ENCODE results near the gene CELF2. TPM values are rescaled to one million over a fixed set of nuclear protein-coding genes. Genes with fewer than 3 reads are reported as not detected.
A peak's percentile ranks its signal among the peaks of the same experiment; 100 is the strongest.

The CELF2 gene
- total and polyA plus RNA-seq, 2 of the 4 experiments (the other 2 are of a cell fraction) = 3.5 to 6.6 TPM

- Histone ChIP-seq H3K27ac (ENCODE audit: insufficient read depth, low read length) (no peak overlapping the region), H4K8ac (ENCODE audit: low read depth in 2 of 2, low read length in 2 of 2) (no peak overlapping the region), H2BK15ac (ENCODE audit: low read depth, low read length) (no peak overlapping the region), H3K18ac (ENCODE audit: low read depth, low read length) (no peak overlapping the region), H2BK5ac (ENCODE audit: low read depth, low read length, poor library complexity, severe bottlenecking) (no peak overlapping the region), H3K4me2 (ENCODE audit: low read depth, low read length) (no peak overlapping the region), H4K20me1 (ENCODE audit: insufficient read depth, low read length) (no peaks in the 10 kb centered on the region), H3K56ac (ENCODE audit: extremely low read depth, insufficient read depth, low read length) (no peak overlapping the region), H2AK5ac (ENCODE audit: low read depth, low read length) (no peak overlapping the region), H3K9me1 (ENCODE audit: insufficient read depth, low read length) (no peaks in the 10 kb centered on the region), H3K9me3 (ENCODE audit: control insufficient read depth, insufficient read depth, low read length) (no peaks in the 10 kb centered on the region), H4K91ac (ENCODE audit: insufficient read depth, low read depth, low read length) (no peak overlapping the region), H3K27me3 (ENCODE audit: control insufficient read depth, insufficient read depth, low read length) (peaks cover 2% of the 10 kb centered on the region; the same call in 1 of the 2 replicates), H2AK9ac (replicated peaks; ENCODE audit: low read depth, low read length, poor library complexity) (no peak overlapping the region), H2BK20ac (ENCODE audit: low read depth, low read length) (no peak overlapping the region), H4K5ac (ENCODE audit: low read depth, low read length) (no peak overlapping the region), H3K79me1 (ENCODE audit: low read depth in 1 of 2, low read length in 2 of 2) (no peaks in the 10 kb centered on the region), H2AFZ (replicated peaks; ENCODE audit: low read length, poor library complexity) (no peak overlapping the region), H3K9ac (ENCODE audit: low read depth, low read length) (no peak overlapping the region), H2BK120ac (ENCODE audit: low read depth, low read length) (no peak overlapping the region), H3K4me3 (ENCODE audit: insufficient read depth, low read depth, low read length) (no peak overlapping the region), H3K14ac (replicated peaks; ENCODE audit: low read depth, low read length) (no peak overlapping the region), H3K4ac (ENCODE audit: low read depth, low read length) (no peak overlapping the region), H3K23ac (ENCODE audit: low read depth, low read length) (no peak overlapping the region), H3K4me1 (ENCODE audit: control insufficient read depth, insufficient read depth, low read length) (no peaks in the 10 kb centered on the region), H3K36me3 (ENCODE audit: control insufficient read depth, insufficient read depth, low read length) (no peaks in the 10 kb centered on the region)
- ChIA-PET POLR2A (ENCODE audit: unreplicated experiment) (no interaction called here), CTCF (no interaction called here)
- in situ Hi-C loops (cut with MboI; ENCODE audit: low sequenced_read_pairs) (no loop called here), dilution Hi-C loops (cut with HindIII; ENCODE audit: low sequenced_read_pairs, unreplicated experiment) (no loop called here), intact Hi-C loops (cut with micrococcal nuclease) (no loop called here)
- 86% methylated on average over 1 of the region's 4 CpGs; no CpG with 5 or more reads in 1 of the 2 experiments for WGBS, 2 experiments (ENCODE audit: extremely low coverage in 2 of 2, insufficient read length in 1 of 2)
- no peak; the same call in 1 of the 2 replicates for ATAC-seq (ENCODE audit: low read depth)
- TF ChIP-seq POLR2A (IDR thresholded peaks at IDR 0.05; ENCODE audit: low read depth, low read length) (no peak), CEBPB (IDR thresholded peaks at IDR 0.05; ENCODE audit: low read depth, low read length) (peak; percentile 73; the same call in 1 of the 2 replicates)
- BruUV-seq (replicated peaks) = no TSS peak
- peak; percentile 21 for DNase-seq
Measured at GRCh38 chr10:11042357-11042756, 24.7 kb downstream of the CELF2 start.
